ENCODE measurements around the gene TCAIM.

- peak in 1 of 2 experiments; percentile 19; a peak in 1 of 4 replicates for TF ChIP-seq CTCF (conservative IDR thresholded peaks at IDR 0.05; ENCODE audit: low read depth in 2 of 2)
- no peak for TF ChIP-seq POLR2AphosphoS5 (IDR thresholded peaks at IDR 0.05; ENCODE audit: low read depth)
- TF ChIP-seq JUNB (IDR thresholded peaks at IDR 0.05; ENCODE audit: unreplicated experiment), result no peak
- TF ChIP-seq EZH2 (IDR thresholded peaks at IDR 0.05; ENCODE audit: low read depth, unreplicated experiment), result no peak
- TF ChIP-seq CREB1 (CRISPR knock-in tag; IDR thresholded peaks at IDR 0.05; ENCODE audit: low read depth), result no peak
- TF ChIP-seq EZH2phosphoT487 (IDR thresholded peaks at IDR 0.05; ENCODE audit: unreplicated experiment), result no peak
- TF ChIP-seq NANOG (IDR thresholded peaks at IDR 0.05; ENCODE audit: borderline replicate concordance), result no peak
- TF ChIP-seq REST (IDR thresholded peaks at IDR 0.05; ENCODE audit: unreplicated experiment), result no peak
- TF ChIP-seq ZNF114 (CRISPR knock-in tag; IDR thresholded peaks at IDR 0.05), result no peak
- TF ChIP-seq ETS1 (IDR thresholded peaks at IDR 0.05), result no peak
- TF ChIP-seq ZNF331 (CRISPR knock-in tag; IDR thresholded peaks at IDR 0.05; ENCODE audit: low read depth), result no peak
- TF ChIP-seq STAT1 (IDR thresholded peaks at IDR 0.05; ENCODE audit: unreplicated experiment), result no peak
- no peak for TF ChIP-seq ZNF462 (CRISPR knock-in tag; IDR thresholded peaks at IDR 0.05)
Observed at GRCh38 chr3:44409640-44410410, 71.3 kb downstream of the TCAIM start.

Measured in GM23338 (cell line).